ENCODE data around the gene MTUS2.

The MTUS2 gene

DNA sequence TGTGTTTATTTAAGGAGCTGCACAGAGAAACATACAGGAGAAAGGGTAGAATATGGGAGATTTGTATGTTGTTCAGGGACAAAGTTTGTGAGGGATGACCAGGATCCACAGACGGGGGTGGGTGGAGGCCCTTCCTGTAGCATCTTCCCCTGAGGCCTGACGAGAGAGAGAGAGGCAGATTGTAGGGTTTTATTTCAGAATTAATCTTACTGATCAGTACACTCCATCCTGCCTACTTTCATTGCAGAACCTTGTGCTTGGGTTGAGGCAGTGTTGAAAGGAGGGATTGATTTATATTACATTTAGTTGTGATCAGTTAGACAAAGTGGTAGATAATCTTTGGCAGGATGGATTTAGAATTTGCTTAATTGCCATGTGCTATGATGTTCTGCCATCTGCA, 39.6 kb downstream of the MTUS2 start:
- no peak for DNase-seq

DNA sequence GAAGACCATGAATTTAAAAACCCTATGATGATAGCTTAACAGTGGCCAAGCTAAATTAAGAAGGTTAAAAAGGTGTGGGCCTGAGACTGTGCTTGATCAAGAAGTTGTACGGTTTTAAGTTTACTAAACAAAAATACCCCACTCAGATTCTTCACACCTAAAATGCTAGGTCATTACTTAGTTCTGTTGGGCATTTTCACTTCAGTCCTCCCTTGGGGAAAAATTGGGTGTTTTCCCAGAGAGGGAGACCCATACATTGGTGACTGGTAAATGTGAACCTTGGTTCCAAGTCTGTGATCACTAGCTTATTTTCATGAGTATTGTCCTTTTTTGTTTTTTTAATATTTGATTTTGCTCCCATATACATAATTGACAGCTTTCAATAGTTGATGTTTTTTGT, 44.4 kb downstream of the MTUS2 start:
- no peak for DNase-seq

DNA sequence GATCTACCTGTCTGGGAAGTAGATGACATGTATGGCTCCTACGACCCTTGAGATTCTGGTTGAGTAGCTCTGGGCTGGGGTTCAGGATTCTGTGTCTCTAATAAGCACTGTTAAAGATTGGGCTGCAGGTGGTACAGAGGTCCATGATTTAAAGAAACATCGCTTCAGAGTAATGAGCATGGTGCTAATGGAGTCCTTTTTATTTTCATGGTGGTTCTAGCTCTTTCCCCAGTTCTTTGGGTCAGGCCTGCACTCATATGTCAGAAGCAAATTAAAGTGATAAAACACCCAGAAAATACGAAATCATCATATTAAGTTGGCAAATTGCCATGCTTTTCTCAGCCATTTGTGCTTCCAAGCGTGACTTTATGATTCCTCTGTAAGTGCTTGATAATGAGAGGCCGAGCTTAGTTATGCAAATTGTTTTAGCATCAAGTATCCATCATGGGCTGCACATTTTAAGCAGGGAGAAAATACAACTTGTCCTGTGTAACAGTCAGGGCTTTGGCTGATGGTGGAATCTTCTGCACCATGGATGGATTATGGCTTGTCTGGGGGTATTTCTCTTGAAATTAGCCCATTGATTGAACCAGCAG, 45.1 kb downstream of the MTUS2 start:
- no peak for DNase-seq

- DNase-seq = no peak
Measured at GRCh38 chr13:28865951-28866350, 45.8 kb downstream of the MTUS2 start.

GRCh38 chr13:28866932-28867331, 46.8 kb downstream of the MTUS2 start:
- DNase-seq = no peak

GRCh38 chr13:28867564-28867963, 47.4 kb downstream of the MTUS2 start:
- DNase-seq = no peak

DNA sequence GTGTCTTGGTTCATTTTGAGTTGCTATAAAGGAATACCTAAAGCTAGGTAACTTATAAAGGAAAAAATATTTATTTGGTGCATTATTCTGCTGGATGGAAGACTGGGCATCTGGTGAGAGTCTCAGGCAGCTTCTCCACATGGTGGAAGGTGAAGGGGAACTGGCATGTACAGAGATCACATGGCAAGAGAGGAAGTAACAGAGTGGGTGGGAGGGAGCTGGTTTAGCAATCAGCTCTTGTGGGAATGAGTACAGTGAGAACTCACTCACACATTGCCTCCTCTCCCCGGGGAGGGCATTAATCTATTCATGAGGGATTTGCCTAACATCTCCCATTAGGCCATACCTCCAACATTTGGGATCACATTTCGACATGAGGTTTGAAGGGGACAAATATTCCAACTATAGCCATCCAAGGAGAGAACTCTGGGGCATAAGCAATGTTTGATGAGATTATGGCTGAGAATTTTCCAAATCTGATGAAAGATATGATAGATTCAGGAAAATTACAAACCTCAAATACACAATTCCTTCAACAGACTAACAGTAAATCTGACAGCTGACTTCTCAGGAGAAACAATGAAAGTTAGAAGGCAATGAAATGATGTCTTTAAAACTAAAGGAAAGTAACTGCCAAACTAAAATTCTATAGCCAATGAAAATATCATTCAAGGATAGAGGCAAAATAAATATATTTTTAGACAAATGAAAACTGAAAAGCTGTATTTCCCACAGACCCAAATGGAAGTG, 52.5 kb downstream of the MTUS2 start:
- DNase-seq = no peak

DNA sequence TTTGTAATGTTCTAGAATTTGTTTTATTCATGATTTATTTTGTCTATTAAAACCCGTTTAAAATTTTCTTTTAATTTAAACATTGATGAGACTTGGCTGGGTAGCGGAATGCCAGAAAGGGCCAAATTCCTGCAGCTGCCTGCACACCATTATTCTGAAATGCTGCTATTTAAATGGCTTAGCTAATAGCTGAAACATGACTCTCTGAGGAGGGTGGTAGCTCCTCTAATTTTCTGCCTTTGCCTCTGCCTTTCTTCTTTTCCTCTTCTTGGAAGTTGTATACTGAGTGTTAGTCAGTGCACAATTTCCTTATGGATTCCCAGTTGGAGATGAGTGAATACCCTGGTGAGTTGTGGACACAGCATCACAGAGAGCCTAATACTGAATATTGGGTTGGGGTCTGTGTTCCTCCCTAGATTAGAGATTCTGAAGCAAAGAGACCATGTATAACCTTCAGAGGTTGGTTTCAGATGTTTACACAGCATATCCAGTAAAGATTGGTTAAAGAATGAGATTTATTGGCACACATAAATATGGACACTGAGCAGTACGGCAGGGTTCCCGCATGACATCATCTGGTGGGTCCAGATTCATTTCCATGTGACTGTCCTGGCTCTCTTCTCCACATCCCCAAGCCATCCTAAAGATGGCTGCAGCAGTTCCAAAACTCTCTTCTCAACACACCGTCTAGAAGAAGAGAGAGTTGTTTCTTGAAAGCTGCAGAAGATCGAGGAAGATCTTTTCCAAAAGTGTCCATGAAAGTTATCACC, 55.9 kb downstream of the MTUS2 start:
- DNase-seq = no peak

- DNase-seq = no peak
Measured at GRCh38 chr13:28877408-28877807, 57.3 kb downstream of the MTUS2 start.

GRCh38 chr13:28885181-28885580, 65.0 kb downstream of the MTUS2 start:
- DNase-seq = no peak

GRCh38 chr13:28889086-28889732, 69.1 kb downstream of the MTUS2 start:
- no peak for DNase-seq

DNA sequence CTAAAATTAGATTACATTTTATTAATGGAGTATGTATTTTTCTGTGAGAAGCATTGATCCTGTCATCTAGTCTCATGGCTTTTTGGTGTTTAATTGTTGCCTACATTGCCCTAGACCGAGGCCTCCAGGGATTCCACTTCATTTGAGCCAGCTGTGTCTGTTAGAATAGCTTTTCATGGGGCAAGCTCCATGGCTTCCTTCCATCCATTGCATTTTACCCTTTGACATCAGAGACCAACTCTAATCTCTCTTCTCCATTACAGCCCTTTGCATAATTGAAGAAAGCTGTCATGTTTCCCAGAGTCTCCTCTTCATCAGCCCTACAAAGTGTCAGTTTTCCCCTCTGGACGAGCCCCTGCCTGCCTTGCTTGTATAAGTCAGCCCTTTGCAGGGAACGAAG, 70.6 kb downstream of the MTUS2 start:
- DNase-seq = no peak

- DNase-seq = no peak
Measured at GRCh38 chr13:28918030-28918429, 97.9 kb downstream of the MTUS2 start.

DNA sequence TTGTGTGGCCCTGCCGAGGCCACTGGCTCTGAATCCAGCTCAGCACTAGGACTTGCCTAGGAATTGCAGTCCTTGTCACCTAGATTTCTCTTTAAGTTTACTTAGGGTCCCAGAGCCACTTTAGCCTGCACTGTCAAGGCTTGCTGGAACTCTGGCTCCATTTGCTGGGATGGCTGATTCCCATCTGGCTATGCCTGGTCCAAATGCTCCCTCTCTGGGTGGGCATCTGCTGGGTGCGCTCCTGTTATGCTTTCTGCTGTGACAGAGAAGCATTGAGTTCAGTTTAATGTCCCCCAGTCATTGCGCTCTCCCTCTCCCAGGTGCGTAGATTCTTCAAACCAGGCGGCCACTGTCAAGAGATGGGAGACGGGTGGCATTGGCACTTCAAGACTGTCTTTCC, 102.2 kb downstream of the MTUS2 start:
- DNase-seq = no peak

GRCh38 chr13:28935104-28935503, 115.0 kb downstream of the MTUS2 start:
- no peak for DNase-seq

DNA sequence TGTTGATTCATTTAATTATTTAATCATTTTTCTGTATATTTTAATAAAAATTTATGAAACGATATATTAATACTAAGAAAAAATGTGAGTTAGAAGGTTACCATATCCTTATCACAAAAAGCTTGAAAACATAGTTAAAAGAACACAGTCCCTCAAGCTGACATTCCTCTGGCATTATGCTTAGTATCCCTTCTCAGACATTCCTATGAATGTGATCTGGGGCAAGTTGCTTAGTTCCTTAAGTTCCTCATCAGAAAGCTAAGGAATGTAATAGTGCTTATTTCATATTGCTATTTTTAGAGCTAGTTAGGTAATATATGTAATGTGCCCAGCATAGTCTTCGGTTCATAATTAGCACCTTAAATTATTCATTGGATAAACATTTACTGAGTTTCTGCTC, 122.8 kb downstream of the MTUS2 start:
- DNase-seq = no peak

DNA sequence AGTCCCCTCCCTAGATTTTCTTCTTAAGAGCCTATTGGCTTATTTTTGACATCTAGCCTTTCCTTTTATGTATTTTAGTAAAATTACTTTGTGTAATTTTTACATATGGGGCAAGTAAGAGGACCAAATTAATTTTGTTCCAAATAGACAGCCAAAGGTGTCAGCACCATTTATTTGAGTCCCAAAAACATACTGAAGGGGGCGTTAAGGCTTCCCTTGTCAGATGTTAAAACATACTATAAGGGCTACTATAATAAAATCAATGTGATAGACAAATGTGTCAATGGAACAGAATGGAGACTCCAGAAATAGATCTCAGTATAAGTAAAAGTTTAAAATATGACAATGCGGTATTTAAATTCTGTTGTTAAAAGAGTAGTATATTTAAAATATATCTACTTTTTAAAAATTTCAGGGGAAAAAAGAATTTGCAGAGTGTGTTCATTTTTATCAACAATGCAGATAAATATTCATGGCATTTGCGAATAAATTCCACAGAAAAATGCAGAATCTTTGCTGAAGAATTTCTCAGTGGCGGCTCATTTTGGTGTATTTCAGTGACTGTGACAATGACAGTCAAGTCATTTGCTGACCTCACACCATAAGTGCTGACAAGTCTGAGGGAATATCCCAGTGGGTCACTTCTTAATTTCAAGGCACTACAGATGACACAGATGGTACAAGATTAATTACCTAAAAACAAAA, 133.7 kb downstream of the MTUS2 start:
- DNase-seq = no peak

DNA sequence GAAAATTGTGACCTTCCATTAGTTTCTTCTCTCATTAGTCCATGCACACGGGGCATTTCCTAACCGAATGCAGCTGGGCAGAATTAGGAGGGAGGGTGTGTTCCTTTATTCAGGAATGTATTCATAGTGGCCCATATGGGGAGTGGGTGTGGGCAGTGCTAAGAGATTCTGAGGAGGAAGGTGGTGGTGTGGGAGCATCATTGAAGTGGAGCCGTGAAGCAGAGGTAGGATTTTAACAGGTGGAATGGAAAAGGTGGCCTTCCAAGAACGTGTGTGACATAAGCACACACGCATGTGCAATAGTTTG, 134.2 kb downstream of the MTUS2 start:
- no peak for DNase-seq

DNA sequence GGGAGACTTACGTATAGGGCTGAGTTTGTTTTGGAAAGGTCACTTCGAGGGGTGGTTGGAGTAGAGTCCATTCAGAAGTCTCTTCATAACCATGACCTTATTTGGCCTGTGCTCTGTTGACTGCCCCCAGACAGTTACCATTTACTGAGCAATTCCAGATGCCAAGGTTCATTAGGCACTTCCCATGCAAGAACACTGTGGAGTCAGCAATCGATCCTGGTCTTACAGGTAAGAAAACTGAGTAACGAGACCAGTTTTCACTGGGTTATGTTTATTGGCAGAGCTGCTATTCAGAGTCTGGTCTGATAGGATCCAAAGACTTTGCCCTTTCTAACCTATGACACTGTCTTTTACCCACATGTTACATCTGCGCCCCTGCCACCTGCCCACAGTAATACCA, 134.7 kb downstream of the MTUS2 start:
- no peak for DNase-seq

GRCh38 chr13:28955264-28955966, 135.3 kb downstream of the MTUS2 start:
- DNase-seq = no peak

DNA sequence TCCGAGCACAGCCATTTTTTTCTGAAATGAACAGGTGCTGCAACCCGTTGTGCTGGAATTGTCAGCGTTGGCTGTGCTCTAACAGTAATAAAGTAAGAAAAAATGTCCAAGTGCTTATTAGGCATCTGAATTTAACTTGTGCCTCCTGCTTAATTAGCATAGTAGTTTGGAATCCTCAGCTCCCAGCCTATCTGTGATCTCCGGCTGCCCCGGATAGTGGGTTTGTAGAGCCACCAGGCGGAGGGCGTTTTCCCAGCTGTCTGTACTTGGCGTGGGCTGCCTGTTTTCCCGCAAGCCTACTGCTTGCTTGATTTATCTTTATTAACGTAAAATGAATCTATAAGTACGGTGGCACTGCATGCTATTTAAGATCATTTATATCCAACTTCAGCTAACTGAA, 137.9 kb downstream of the MTUS2 start:
- no peak for DNase-seq

GRCh38 chr13:28958441-28958840, 138.3 kb downstream of the MTUS2 start:
- no peak for DNase-seq

DNA sequence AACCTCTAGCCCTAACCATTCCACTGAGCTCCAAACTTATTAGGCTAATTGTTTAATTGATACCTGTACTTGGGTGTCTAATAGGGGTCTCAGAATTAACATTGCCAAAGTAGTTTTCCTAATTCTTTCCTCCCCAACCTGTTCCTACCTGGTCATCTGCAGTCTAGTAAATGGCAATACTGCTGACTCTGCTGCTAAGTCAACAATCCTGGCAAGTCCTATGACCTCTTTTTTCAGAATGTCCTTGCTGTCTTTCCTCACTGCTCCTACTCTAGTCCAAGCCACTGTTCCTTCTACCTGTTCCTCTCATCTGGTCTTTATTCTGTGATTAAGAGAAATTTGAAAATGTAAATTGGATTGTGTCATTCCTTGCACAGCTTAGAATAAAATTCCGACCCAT, 143.9 kb downstream of the MTUS2 start:
- no peak for DNase-seq
